ENCODE results near the gene MYH15. TPM values are rescaled to one million over a fixed set of nuclear protein-coding genes. Genes with fewer than 3 reads are reported as not detected.

Gene MYH15
- total and polyA plus RNA-seq, 10 of the 15 experiments (the other 5 are each of a cell fraction or from before 2014, with no cell fraction given): 0.05 to 0.27 (median 0.09) TPM; not detected in 1

- in situ Hi-C loops (cut with MboI): loop anchor here (10.0 kb wide), 1 partner anchor 61 kb away; no protein-coding TSS in a partner anchor
- no peak overlapping the region for H3K27ac ChIP-seq (ENCODE audit: control insufficient read depth, insufficient read depth)
- H3K27me3 ChIP-seq (replicated peaks in 1 of 2; ENCODE audit: control insufficient read depth in 2 of 2, insufficient read depth in 2 of 2, low read length in 1 of 2): no peaks in the 10 kb centered on the region
- no peaks in the 10 kb centered on the region for H3K9me3 ChIP-seq (replicated peaks; ENCODE audit: control insufficient read depth, insufficient read depth, low read length)
- H3K4me1 ChIP-seq (ENCODE audit: control insufficient read depth, insufficient read depth, low read length): no peaks in the 10 kb centered on the region
- H2AFZ ChIP-seq (ENCODE audit: control insufficient read depth, low read depth, low read length): no peak overlapping the region
- SMC1A ChIA-PET (ENCODE audit: uncharacterized antibody, unreplicated experiment): interaction anchor here (1.0 to 5.6 kb wide), 3 partner anchors 12 to 66 kb away, joined by 3 to 98 read pairs (median 3); no protein-coding TSS in a partner anchor
- RAD21 ChIA-PET (ENCODE audit: unreplicated experiment): interaction anchor here (1.1 to 1.3 kb wide), 2 partner anchors 8 to 33 kb away, joined by 3 read pairs; partner anchors contain the start of genes CIP2A and DZIP3
- H3K36me3 ChIP-seq (ENCODE audit: control insufficient read depth in 2 of 2, insufficient read depth in 2 of 2, low read length in 1 of 2): peaks cover 0 to 17% of the 10 kb centered on the region in 2 experiments; a peak in 3 of 4 replicates
- BruUV-seq (replicated peaks): no TSS peak
- no peak overlapping the region for H3K4me2 ChIP-seq (ENCODE audit: control insufficient read depth, insufficient read depth)
- no peaks in the 10 kb centered on the region for H3K79me2 ChIP-seq (ENCODE audit: control insufficient read depth, insufficient read depth, low read length)
- WGBS (ENCODE audit: insufficient coverage, insufficient replicate concordance, low lambda C conversion rate, missing lambda C conversion rate): 98% methylated on average over 2 of the region's 2 CpGs
- intact Hi-C loops (cut with micrococcal nuclease; ENCODE audit: unreplicated experiment): no loop called here
- H3K4me3 ChIP-seq: no peak overlapping the region
- H3K9ac ChIP-seq (ENCODE audit: control insufficient read depth, insufficient read depth, low read length): no peak overlapping the region
- no peaks in the 10 kb centered on the region for H4K20me1 ChIP-seq (ENCODE audit: control insufficient read depth, insufficient read depth)
- DNase-seq (ENCODE audit: low read depth, low spot score) (no peak), FAIRE-seq (no peak), ATAC-seq (no peak)
- POLR2A ChIA-PET: no interaction called here
- CTCF ChIA-PET: interaction anchor here (7.1 kb wide), 1 partner anchor 67 kb away, joined by 113 read pairs; no protein-coding TSS in a partner anchor
- TF ChIP-seq, protein P1, sequence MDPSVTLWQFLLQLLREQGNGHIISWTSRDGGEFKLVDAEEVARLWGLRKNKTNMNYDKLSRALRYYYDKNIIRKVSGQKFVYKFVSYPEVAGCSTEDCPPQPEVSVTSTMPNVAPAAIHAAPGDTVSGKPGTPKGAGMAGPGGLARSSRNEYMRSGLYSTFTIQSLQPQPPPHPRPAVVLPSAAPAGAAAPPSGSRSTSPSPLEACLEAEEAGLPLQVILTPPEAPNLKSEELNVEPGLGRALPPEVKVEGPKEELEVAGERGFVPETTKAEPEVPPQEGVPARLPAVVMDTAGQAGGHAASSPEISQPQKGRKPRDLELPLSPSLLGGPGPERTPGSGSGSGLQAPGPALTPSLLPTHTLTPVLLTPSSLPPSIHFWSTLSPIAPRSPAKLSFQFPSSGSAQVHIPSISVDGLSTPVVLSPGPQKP (IDR thresholded peaks at IDR 0.05; ENCODE audit: low read depth, low read length): no peak
- no peak for TF ChIP-seq MYC (IDR thresholded peaks at IDR 0.05; ENCODE audit: insufficient read depth, insufficient read length, insufficient replicate concordance, low read length, severe bottlenecking)
Measured at GRCh38 chr3:108555966-108556581, 45.7 kb upstream of the MYH15 start.

Measured in GM12878 (cell line).